Colon (tissue), 2 donors: Measurements from ENCODE around the gene ZNF282.
"Not testable (repeated sequence)": the region's sequence is repeated elsewhere in the genome, so short reads cannot be mapped to it uniquely, and the experiment has no call there.

Experiments used
- FAIRE-seq: peaks from 2 replicates; lab custom pipeline; 2012; peaks lifted over from hg19 to GRCh38; lab: Jason Lieb, UNC
- donor health status: control.
- donor health status: control.

ZNF282 gene

DNA sequence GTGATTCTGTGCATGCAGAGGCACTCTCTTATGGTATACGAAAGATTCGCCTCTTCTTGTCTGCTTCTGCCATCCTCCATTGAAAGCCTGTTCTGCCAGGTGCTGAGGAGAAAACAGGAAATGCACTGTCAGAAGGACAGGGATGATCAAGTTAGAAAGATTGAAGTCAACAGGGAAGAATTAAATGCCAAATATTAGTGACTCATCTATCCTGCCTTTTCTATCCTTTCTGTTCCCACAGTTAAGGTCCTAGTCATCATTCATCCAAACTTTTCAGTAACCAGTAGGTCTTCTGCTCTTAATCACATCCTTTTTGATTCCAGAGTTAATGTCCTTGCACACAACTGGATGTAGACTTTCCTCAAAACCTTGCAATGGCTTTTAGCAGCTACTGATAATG, 61.8 kb downstream of the ZNF282 start:
- FAIRE-seq, result no peak

DNA sequence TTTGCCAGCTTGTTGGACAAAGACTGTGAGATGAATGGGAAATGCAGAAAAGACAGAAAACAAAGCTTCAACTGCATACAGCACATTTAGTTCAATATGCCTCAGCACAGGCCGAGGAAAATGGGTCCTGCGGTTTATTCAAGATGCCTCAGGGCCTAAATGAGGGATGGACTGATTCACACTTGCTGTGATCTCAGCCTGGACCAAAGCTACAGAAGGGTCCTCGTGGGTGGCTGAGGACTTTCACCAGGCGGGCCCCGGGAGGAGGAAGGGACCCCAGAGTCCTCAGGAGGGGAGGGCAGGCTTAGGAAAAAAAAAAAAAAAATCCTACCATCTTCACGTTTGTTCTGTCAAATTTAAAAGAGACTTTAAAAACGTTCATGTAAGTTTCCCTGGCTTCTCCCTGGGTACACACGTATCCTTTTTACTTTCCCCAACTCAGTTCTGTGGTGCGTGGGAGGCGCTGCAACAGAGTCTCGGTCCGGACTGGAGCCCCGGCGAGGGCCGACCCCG, 66.0 kb downstream of the ZNF282 start:
- FAIRE-seq, result no peak

DNA sequence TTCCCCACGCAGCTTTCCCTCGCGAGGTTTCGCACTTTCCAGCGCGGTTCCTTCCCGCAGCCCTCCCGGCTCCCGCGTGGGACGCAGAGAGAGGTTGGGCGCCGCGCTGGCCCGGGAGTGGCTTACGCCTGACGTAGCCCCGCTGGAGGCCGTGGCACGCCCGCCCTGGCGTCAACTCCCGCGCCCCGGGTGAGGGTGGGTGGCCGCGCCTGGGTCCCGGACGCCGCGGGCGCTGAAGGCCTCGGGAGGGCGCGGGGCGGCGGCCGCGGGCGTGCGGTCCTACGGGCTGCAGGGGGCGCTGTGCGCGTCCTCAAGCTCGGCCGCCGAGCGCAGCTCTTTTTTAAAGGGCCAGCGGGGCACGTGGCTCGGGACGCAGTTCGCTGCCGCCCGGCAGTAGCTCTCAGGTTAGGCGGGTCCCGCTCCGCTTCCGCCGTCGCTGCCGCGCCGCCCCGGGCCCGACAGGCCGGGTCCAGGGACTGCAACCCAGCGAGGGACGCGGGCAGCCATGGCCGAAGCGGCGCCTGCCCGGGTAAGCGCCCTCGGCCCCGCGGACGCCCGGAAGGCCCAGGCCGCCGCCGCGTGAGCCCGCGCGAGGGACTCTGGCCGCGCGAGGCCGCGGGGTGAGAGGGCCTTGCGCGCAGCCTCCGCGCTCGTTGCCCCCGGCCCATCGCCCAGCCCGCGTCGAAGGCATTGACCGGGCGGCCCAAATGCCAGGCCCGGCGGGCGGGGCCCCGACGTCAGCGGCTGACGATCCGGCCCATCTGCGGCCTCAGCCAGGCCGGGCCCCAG, 66.7 kb downstream of the ZNF282 start, which contains the start of gene ZNF783:
Gene ZNF783 (plus strand): TSS at position 368 of the 789 bp plus-strand sequence. CDS start 138 bp downstream, at position 506.
- FAIRE-seq, result no peak

DNA sequence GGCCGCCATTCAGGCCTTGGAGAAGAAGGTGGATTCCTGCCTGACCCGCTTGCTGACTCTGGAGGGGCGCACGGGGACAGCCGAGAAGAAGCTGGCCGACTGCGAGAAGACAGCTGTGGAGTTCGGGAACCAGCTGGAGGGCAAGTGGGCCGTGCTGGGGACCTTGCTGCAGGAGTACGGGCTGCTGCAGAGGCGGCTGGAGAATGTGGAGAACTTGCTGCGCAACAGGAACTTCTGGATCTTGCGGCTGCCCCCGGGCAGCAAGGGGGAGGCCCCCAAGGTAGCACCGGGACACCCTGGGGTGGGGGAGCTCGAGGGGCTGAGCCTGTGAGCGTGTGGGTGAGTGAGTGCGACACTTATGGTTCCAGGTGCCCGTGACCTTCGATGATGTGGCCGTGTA, 71.1 kb downstream of the ZNF282 start:
- FAIRE-seq, result no peak

DNA sequence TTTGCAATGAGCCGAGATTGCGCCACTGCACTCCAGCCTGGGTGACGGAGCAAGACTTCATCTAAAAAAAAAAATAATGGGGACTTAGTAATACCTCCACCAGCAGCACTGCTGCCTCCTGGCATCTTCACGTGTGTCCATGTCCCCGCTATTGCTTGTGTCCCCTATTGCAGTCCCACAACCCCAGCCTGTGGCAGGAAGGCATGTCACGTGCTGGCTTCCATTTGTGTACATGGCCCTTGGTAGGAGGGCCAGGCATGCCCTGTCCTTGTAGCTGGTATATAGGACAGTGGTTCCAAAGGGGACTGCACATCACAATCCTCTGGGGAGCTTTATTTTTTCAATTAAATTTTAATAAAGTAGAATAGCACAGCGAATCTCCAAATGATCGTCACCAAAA, 72.4 kb downstream of the ZNF282 start:
- no peak for FAIRE-seq

DNA sequence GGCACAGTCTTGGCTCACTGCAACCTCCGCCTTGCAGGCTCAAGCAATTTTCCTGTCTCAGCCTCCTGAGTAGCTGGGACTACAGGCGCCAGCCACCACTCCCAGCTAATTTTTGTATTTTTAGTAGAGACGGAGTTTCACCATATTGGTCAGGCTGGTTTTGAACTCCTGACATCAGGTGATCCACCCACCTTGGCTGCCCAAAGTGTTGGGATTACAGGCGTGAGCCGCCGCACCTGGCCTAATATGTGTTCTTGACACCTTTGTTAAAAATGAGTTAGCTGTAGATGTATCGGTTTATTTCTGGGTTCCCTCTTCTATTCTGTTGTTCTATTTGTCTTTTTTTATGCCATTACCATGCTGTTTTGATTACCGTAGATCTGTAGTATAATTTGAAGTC, 79.1 kb downstream of the ZNF282 start:
- FAIRE-seq, result not testable (repeated sequence)
